A549 (cell line): ENCODE data around the gene COIL. TPM values are rescaled to one million over a fixed set of nuclear protein-coding genes. Genes with fewer than 3 reads are reported as not detected.

ENCODE experiments used
- polyA plus RNA-seq, 4 experiments: library from polyadenylated mRNA; depleted of rRNA in 3 of 4; stranded (reverse); fragments of >200 nt; fragmentation: RNase III in 1 of 4; extraction: RNeasy Plus Mini Kit Qiagen cat#74134 plus additional on column Dnase treatment in 1 of 4; gene quantifications; 2 replicates in 3 of 4; 3 replicates in 1 of 4; pipeline ENCODE4 v1.2.3, GENCODE V29; 2011 to 2017

Gene COIL
- polyA plus RNA-seq, 2 of the 4 experiments (the other 2 are of a cell fraction): 16.9 to 20.3 TPM

Other genes with a start within 250 kb of the COIL start
- gene C17orf67, start 127.1 kb downstream of the COIL start, polyA plus RNA-seq (2011; rRNA removed): 1.8 and 2.9 TPM in 2 replicates
- 2.4 to 2.8 TPM (median 2.6 TPM) in 3 replicates for gene C17orf67, start 127.1 kb downstream of the COIL start, polyA plus RNA-seq (2017; fragmentation: RNase III; extraction: RNeasy Plus Mini Kit Qiagen cat#74134 plus additional on column Dnase treatment)
- 4.6 and 5.8 TPM in 2 replicates for gene DGKE, start 126.9 kb downstream of the COIL start, polyA plus RNA-seq (2011; rRNA removed)
- gene DGKE, start 126.9 kb downstream of the COIL start, polyA plus RNA-seq (2017; fragmentation: RNase III; extraction: RNeasy Plus Mini Kit Qiagen cat#74134 plus additional on column Dnase treatment): 3.4 to 4.0 TPM (median 3.7 TPM) in 3 replicates
- gene TRIM25, start 47.0 kb downstream of the COIL start, polyA plus RNA-seq (2011; rRNA removed): 56.6 and 65.4 TPM in 2 replicates
- gene TRIM25, start 47.0 kb downstream of the COIL start, polyA plus RNA-seq (2017; fragmentation: RNase III; extraction: RNeasy Plus Mini Kit Qiagen cat#74134 plus additional on column Dnase treatment): 38.3 to 40.7 TPM (median 39.8 TPM) in 3 replicates
- 42.9 and 45.0 TPM in 2 replicates for gene SCPEP1, start 17.1 kb upstream of the COIL start, polyA plus RNA-seq (2011; rRNA removed)
- 37.5 to 47.6 TPM (median 44.5 TPM) in 3 replicates for gene SCPEP1, start 17.1 kb upstream of the COIL start, polyA plus RNA-seq (2017; fragmentation: RNase III; extraction: RNeasy Plus Mini Kit Qiagen cat#74134 plus additional on column Dnase treatment)
- gene AKAP1, start 124.2 kb upstream of the COIL start, polyA plus RNA-seq (2011; rRNA removed): 45.8 and 91.1 TPM in 2 replicates
- gene AKAP1, start 124.2 kb upstream of the COIL start, polyA plus RNA-seq (2017; fragmentation: RNase III; extraction: RNeasy Plus Mini Kit Qiagen cat#74134 plus additional on column Dnase treatment): 45.4 to 49.4 TPM (median 48.0 TPM) in 3 replicates